HG03571 (cell line): Measurements from ENCODE around the gene DNAJC1.
"Not testable (repeated sequence)": the region's sequence is repeated elsewhere in the genome, so short reads cannot be mapped to it uniquely, and the experiment has no call there.

ENCODE experiments used
- ATAC-seq: cut with Tn5 transposase; IDR thresholded peaks from one replicate; pipeline ENCODE4 v1.9.1; 2021; ENCODE audit not compliant: unreplicated experiment

Gene DNAJC1

DNA sequence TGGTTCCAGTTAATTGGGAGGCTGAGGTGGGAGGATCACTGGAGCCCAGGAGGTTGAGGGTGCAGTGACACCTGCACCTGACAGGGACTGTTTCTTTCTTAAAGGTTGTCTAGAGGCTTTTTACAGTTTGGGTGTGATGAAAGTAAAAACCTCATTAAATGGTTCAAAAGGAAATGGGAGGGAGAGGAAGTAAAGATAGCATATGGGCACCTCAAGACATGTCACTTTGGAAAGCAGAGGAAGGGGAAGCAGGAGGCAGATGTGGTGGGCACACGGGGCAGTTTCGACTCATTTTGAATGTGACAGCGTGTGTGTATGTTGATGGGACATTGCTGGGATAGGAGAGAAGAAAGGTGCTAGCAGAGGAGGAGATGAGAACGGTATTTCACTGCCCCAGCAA lies 266.4 kb downstream of the DNAJC1 start:
- ATAC-seq, result no peak

DNA sequence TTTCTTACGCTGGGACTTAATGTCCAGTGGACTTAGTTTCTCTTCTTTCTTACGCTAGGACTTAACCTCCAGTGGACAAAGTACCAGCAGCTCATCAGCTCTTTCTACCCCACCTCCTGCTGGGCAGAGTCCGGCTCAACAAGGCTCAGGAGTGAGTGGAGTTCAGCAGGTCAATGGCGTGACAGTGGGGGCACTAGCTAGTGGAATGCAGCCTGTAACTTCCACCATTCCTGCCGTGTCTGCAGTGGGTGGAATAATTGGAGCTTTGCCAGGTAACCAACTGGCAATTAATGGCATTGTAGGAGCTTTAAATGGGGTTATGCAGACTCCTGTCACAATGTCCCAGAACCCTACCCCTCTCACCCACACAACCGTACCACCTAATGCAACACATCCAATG lies 269.8 kb downstream of the DNAJC1 start:
- no peak for ATAC-seq

DNA sequence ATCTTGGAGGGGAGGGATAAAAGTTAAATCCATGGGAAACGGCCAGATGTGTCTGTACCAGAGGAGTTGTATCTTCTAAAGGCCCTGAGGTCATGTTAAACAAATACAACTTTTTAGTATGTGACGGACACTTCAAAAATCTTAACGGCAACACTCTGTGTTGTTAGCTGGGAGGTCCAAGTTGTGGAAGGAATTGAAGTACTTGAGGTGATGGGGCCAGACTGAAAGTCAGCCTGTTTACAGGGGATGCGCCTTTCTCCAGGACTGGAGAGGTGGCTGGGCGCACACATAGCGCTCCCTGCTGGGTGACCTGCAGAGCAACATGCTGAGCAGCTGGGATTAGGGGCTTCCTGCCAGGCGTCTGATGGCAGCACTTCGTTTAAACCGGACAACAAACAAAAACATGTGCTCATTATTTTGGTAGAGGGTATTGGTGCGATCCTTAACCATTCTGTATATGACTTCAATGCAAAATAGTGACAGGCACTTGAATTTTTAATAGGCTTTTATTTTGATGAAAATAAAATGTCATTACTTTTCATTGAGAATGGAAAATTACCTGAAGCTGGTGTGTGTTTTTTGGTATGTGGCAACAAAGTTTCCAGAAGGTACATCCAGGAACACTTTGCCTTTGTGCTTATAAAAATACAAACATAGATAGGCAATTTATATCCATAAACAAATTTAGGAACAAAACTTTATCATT lies 271.3 kb downstream of the DNAJC1 start:
- ATAC-seq, result peak; percentile 81

- ATAC-seq, result no peak
Observed at GRCh38 chr10:21728618-21729017, 274.9 kb downstream of the DNAJC1 start.

GRCh38 chr10:21727452-21728168 lies 275.9 kb downstream of the DNAJC1 start:
- no peak for ATAC-seq

DNA sequence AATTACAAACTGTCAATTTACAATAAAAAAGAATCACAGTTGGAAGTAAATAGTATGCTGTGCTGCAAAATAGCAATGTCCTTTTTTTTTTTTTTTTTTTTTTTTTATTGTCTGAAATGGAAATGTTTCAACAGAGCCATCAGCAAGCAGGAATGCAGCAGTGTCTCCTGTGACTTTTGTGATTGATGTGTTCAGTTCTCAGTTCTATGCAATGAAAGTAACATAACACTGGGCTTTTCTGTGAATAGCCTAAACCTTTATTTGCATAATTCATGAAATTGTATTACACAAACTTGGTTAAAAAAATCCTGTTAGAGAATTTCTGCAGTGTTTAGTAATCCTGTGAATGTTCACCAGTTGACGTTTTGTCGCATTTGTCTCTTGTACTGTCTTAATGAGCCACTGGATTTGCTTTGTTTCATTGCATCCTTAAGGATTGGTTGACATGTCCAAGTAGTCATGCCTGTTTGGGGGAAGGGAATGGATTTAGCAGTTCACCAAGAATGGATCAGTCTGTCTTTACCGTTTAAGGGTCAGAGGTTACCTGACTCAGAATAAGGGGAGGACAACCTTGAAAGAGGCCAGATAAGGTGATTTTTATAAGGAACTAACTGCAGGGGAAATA lies 276.8 kb downstream of the DNAJC1 start:
- no peak for ATAC-seq

GRCh38 chr10:21724687-21725367 lies 278.7 kb downstream of the DNAJC1 start:
- peak; percentile 87 for ATAC-seq

GRCh38 chr10:21724020-21724589 lies 279.4 kb downstream of the DNAJC1 start:
- no peak for ATAC-seq

DNA sequence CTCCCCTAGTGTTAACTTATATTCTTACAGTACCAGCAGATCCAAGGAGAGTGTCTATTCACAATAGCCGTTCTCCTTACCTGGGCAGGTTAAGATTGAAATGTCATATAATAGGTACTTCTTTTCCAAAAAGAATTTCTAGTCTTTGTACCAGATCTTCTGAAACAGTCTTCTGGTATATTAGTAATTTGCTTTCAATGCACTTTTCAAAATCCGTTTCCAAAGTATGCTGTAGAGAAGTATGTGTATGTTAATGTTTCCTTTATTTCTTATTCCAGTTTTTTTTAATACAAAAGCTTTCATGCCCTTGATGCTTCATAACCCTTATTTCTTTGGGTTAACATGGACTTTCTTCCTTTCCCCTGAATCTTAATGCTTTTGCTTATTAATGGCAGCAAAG lies 281.3 kb downstream of the DNAJC1 start:
- no peak for ATAC-seq

- ATAC-seq, result no peak
Observed at GRCh38 chr10:21721000-21721665, 282.4 kb downstream of the DNAJC1 start.

DNA sequence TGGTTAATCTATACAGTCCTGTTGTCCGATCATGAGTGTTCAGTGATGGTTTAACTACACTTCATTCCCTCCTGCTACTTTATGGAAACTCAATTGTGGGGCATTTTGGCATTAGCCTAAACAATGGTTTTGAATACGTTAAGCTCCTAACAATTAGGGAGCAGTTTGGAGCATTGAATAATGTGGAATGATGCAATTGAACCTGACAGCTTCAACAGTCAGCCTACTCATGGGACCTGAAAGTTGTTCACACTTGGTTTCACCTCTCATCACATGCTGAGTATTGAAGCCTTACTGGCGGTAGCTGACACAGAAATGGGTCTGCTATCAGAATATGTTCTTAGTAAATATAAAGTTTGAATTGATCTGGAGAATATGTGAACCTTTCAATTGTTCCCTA lies 283.4 kb downstream of the DNAJC1 start:
- ATAC-seq, result no peak

DNA sequence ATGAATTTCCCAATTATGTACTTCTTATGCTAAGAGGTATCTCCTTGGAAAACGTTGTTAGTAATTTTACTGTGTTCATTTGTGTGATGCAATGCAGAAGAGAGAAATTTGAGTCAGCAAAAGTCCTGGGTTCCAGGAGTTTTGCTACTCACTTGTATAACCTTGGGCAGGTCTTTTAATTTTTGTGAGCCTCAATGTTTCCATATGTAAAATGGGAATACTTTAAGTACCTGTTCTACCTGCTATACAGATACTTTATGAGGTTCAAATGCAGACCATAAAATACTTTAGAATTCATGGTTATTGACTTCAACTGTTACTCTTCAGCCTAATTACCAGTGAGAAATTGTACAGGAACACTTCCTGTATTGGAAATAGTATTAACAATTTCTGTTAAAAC lies 284.0 kb downstream of the DNAJC1 start:
- ATAC-seq, result no peak

DNA sequence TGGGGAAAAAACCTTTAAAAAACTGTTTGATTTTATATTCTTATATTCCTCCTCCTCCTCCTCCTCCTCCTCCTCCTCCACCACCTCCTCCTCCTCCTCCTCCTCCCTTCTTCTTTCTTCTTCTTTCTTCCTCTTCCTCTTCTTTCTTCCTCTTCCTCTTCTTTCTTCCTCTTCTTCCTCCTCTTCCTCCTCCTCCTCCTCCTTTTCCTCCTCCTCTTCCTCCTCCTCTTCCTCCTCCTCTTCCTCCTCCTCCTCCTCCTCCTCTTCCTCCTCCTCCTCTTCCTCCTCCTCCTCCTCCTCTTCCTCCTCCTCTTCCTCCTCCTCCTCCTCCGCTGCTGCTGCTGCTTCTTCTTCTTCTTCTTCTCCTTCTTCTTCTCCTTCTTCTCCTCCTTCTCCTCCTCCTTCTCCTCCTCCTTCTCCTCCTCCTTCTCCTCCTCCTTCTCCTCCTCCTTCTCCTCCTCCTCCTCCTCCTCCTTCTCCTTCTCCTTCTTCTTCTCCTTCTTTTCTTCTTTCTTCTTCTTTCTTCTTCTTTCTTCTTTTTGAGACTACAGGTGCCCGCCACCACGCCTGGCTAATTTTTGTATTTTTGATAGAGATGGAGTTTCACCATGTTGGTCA lies 286.0 kb downstream of the DNAJC1 start:
- ATAC-seq, result not testable (repeated sequence)

GRCh38 chr10:21715531-21716195 lies 287.9 kb downstream of the DNAJC1 start:
- ATAC-seq, result no peak

GRCh38 chr10:21712975-21713374 lies 290.6 kb downstream of the DNAJC1 start:
- ATAC-seq, result no peak

DNA sequence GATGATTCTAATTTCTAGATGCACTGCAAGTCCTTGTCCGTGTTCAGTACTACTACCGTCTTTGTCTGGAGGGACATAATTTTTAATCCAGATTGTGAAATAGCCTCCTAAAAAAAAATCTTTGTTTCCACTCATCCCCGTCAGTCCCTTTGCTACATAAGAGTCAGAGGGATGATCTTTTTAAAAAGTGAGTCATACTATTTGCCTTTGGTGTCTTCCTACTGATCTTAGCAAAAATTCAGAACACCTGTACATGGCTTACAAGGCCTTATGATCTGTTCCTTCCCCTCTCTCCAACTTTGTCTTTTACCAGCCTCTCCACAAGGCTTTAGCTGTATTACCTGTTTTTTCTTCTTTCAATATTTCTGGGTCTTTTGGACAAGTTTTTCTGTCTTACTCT lies 296.0 kb downstream of the DNAJC1 start:
- no peak for ATAC-seq
